ENCODE results near the gene HCCS. TPM values are rescaled to one million over a fixed set of nuclear protein-coding genes. Genes with fewer than 3 reads are reported as not detected.

Gene HCCS
- total and polyA plus RNA-seq, 10 donors = 8.9 to 23.5 (median 18.2) TPM

GRCh38 chrX:11125060-11125459 lies 13.9 kb downstream of the HCCS start:
- Histone ChIP-seq H3K27me3 (replicated peaks in 1 of 7) (no peaks in the 10 kb centered on the region), H3K9me3 (peaks cover 0 to 4% (median 0%) of the 10 kb centered on the region in 8 donors), H3K27ac (no peak overlapping the region), H3K4me3 (no peak overlapping the region), H3K36me3 (peaks cover 0 to 32% (median 14%) of the 10 kb centered on the region in 6 donors), H3K4me1 (no peaks in the 10 kb centered on the region)
- intact Hi-C loops (cut with DNase I; ENCODE audit: low total_unique reads) = no loop called here
- no peak for DNase-seq
- 70 to 93% (median 84%) methylated on average over 2 to 5 of the region's 5 CpGs for WGBS, 5 donors
- TF ChIP-seq POLR2A (IDR thresholded peaks at IDR 0.05) (no peak), POLR2AphosphoS5 (IDR thresholded peaks at IDR 0.05) (no peak), CTCF (IDR thresholded peaks at IDR 0.05 in 8 of 11, conservative IDR thresholded peaks at IDR 0.05 in 3 of 11) (no peak)

- H3K4me1 ChIP-seq = no peaks in the 10 kb centered on the region
Observed at GRCh38 chrX:11129534-11130105, 18.5 kb downstream of the HCCS start.

GRCh38 chrX:11130136-11130535 lies 19.0 kb downstream of the HCCS start:
- WGBS, 5 donors = 65 to 93% (median 91%) methylated on average over 3 of the region's 3 CpGs
- intact Hi-C loops (cut with DNase I; ENCODE audit: low total_unique reads) = no loop called here

More at GRCh38 chrX:11129534-11130105, 18.5 kb downstream of the HCCS start:
- H3K27me3 ChIP-seq (replicated peaks in 1 of 7) = no peaks in the 10 kb centered on the region
- no peak for DNase-seq
- H3K9me3 ChIP-seq = peaks cover 0 to 4% (median 0%) of the 10 kb centered on the region in 8 donors
- TF ChIP-seq POLR2A (IDR thresholded peaks at IDR 0.05) (no peak), POLR2AphosphoS5 (IDR thresholded peaks at IDR 0.05) (no peak), CTCF (IDR thresholded peaks at IDR 0.05 in 8 of 11, conservative IDR thresholded peaks at IDR 0.05 in 3 of 11) (no peak)
- whole genome bisulfite sequencing, 5 donors = 54 to 78% (median 67%) methylated on average over 5 of the region's 5 CpGs
- H3K27ac ChIP-seq = no peak overlapping the region
- H3K36me3 ChIP-seq = no peaks in the 10 kb centered on the region
- no peak overlapping the region for H3K4me3 ChIP-seq
- intact Hi-C loops (cut with DNase I; ENCODE audit: low total_unique reads) = no loop called here

GRCh38 chrX:11131146-11131545 lies 20.0 kb downstream of the HCCS start:
- no peak overlapping the region for H3K27ac ChIP-seq
- H3K9me3 ChIP-seq = peaks cover 0 to 4% (median 0%) of the 10 kb centered on the region in 8 donors
- no peak overlapping the region for H3K4me3 ChIP-seq
- H3K4me1 ChIP-seq = no peaks in the 10 kb centered on the region
- DNase-seq = no peak
- no peaks in the 10 kb centered on the region for H3K36me3 ChIP-seq
- no peaks in the 10 kb centered on the region for H3K27me3 ChIP-seq (replicated peaks in 1 of 7)
- no peak for TF ChIP-seq POLR2A (IDR thresholded peaks at IDR 0.05)
- no peak for TF ChIP-seq POLR2AphosphoS5 (IDR thresholded peaks at IDR 0.05)
- no peak for TF ChIP-seq CTCF (IDR thresholded peaks at IDR 0.05 in 8 of 11, conservative IDR thresholded peaks at IDR 0.05 in 3 of 11)
- intact Hi-C loops (cut with DNase I; ENCODE audit: low total_unique reads) = no loop called here

More at GRCh38 chrX:11130136-11130535, 19.0 kb downstream of the HCCS start:
- Histone ChIP-seq H3K36me3 (no peaks in the 10 kb centered on the region), H3K27me3 (replicated peaks in 1 of 7) (no peaks in the 10 kb centered on the region), H3K4me1 (no peaks in the 10 kb centered on the region), H3K9me3 (peaks cover 0 to 4% (median 0%) of the 10 kb centered on the region in 8 donors), H3K27ac (no peak overlapping the region), H3K4me3 (no peak overlapping the region)
- no peak for TF ChIP-seq POLR2A (IDR thresholded peaks at IDR 0.05)
- TF ChIP-seq POLR2AphosphoS5 (IDR thresholded peaks at IDR 0.05) = no peak
- no peak for TF ChIP-seq CTCF (IDR thresholded peaks at IDR 0.05 in 8 of 11, conservative IDR thresholded peaks at IDR 0.05 in 3 of 11)
- no peak for DNase-seq
